Large intestine (tissue), 1 donor: ENCODE measurements around the gene LRRC25. TPM values are rescaled to one million over a fixed set of nuclear protein-coding genes. Genes with fewer than 3 reads are reported as not detected.

Experiments used
- polyA plus RNA-seq: library from polyadenylated mRNA; unstranded; fragments of 120-200 nt; gene quantifications from one replicate; pipeline ENCODE4 v1.2.1, GENCODE V29; 2013

LRRC25 gene
- polyA plus RNA-seq, 1 donor, result 3.1 TPM

Other genes starting within 250 kb of the LRRC25 start
- gene PIK3R2, start 244.5 kb downstream of the LRRC25 start, polyA plus RNA-seq, result 67.7 TPM
- 270 TPM for gene IFI30, start 223.8 kb downstream of the LRRC25 start, polyA plus RNA-seq
- gene MPV17L2, start 204.4 kb downstream of the LRRC25 start, polyA plus RNA-seq, result 7.3 TPM
- gene RAB3A, start 193.6 kb downstream of the LRRC25 start, polyA plus RNA-seq, result 5.3 TPM
- 1.2 TPM for gene PDE4C, start 171.2 kb downstream of the LRRC25 start, polyA plus RNA-seq
- gene IQCN, start 123.2 kb downstream of the LRRC25 start, polyA plus RNA-seq, result 5.5 TPM
- gene JUND, start 116.0 kb downstream of the LRRC25 start, polyA plus RNA-seq, result 163 TPM
- 94.8 TPM for gene LSM4, start 74.5 kb downstream of the LRRC25 start, polyA plus RNA-seq
- 77.2 TPM for gene PGPEP1, start 57.0 kb downstream of the LRRC25 start, polyA plus RNA-seq
- 20.3 TPM for gene GDF15, start 11.5 kb downstream of the LRRC25 start, polyA plus RNA-seq
- 105 TPM for gene SSBP4, start 21.8 kb upstream of the LRRC25 start, polyA plus RNA-seq
- 64.4 TPM for gene ISYNA1, start 40.5 kb upstream of the LRRC25 start, polyA plus RNA-seq
- 9.6 TPM for gene ELL, start 124.4 kb upstream of the LRRC25 start, polyA plus RNA-seq
- 138 TPM for gene FKBP8, start 146.0 kb upstream of the LRRC25 start, polyA plus RNA-seq
- gene KXD1, start 160.2 kb upstream of the LRRC25 start, polyA plus RNA-seq, result 62.4 TPM
- 901 TPM for gene UBA52, start 174.2 kb upstream of the LRRC25 start, polyA plus RNA-seq
- 47.2 TPM for gene REX1BD, start 191.2 kb upstream of the LRRC25 start, polyA plus RNA-seq
- gene CRLF1, start 209.2 kb upstream of the LRRC25 start, polyA plus RNA-seq, result 3.2 TPM
- 12.5 TPM for gene TMEM59L, start 215.2 kb upstream of the LRRC25 start, polyA plus RNA-seq
- gene KLHL26, start 239.4 kb upstream of the LRRC25 start, polyA plus RNA-seq, result 4.6 TPM